ENCODE measurements around the gene MYO1D. TPM values are rescaled to one million over a fixed set of nuclear protein-coding genes. Genes with fewer than 3 reads are reported as not detected.

Gene MYO1D
- total RNA-seq, 1 experiment from 2014 or later, result 40.8 TPM

DNA sequence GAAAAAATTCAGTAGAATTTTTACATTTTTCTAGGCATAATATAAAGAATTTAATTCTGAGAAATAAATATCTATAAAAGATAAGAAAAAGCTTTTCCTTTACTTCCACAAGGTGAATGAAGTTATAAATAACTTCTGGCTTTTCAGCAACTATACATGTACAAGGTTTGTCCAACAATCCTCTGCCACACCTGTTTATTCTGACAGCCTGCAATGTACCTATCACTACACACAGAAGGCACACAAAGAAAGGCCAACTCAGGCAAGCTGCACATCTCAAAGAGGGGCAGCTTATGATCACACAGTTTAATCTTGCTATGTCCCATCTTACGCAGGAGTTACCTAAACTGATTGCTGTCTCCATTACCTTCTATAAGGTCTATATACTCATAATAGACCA, 120.2 kb downstream of the MYO1D start:
- H2AFZ ChIP-seq, result no peak overlapping the region
- H3K9me3 ChIP-seq (ENCODE audit: insufficient read depth, low read depth), result no peaks in the 10 kb centered on the region
- no peaks in the 10 kb centered on the region for H3K4me1 ChIP-seq (replicated peaks; ENCODE audit: insufficient read depth)
- H3K4me3 ChIP-seq, result no peak overlapping the region
- intact Hi-C loops (cut with micrococcal nuclease; ENCODE audit: unreplicated experiment), result loop anchor here (10.0 kb wide), 1 partner anchor 502 kb away; no protein-coding TSS in a partner anchor
- CTCF ChIA-PET, result interaction anchor here (0.5 kb wide), 1 partner anchor 69 kb away, joined by 8 read pairs; no protein-coding TSS in a partner anchor
- POLR2A ChIA-PET (ENCODE audit: unreplicated experiment), result no interaction called here
- no peak overlapping the region for H3K27ac ChIP-seq
- BruUV-seq (replicated peaks), result no TSS peak
- DNase-seq, result no peak
- H3K27me3 ChIP-seq (ENCODE audit: insufficient read depth, low read depth), result no peaks in the 10 kb centered on the region
- H3K4me2 ChIP-seq, result no peak overlapping the region
- no peaks in the 10 kb centered on the region for H3K79me2 ChIP-seq (ENCODE audit: low read depth)
- no peaks in the 10 kb centered on the region for H4K20me1 ChIP-seq (ENCODE audit: insufficient read depth)
- no peaks in the 10 kb centered on the region for H3F3A ChIP-seq (ENCODE audit: insufficient read depth, low read depth)
- TF ChIP-seq EZH2 (IDR thresholded peaks at IDR 0.05; ENCODE audit: low read depth), result no peak
- TF ChIP-seq, protein P1, sequence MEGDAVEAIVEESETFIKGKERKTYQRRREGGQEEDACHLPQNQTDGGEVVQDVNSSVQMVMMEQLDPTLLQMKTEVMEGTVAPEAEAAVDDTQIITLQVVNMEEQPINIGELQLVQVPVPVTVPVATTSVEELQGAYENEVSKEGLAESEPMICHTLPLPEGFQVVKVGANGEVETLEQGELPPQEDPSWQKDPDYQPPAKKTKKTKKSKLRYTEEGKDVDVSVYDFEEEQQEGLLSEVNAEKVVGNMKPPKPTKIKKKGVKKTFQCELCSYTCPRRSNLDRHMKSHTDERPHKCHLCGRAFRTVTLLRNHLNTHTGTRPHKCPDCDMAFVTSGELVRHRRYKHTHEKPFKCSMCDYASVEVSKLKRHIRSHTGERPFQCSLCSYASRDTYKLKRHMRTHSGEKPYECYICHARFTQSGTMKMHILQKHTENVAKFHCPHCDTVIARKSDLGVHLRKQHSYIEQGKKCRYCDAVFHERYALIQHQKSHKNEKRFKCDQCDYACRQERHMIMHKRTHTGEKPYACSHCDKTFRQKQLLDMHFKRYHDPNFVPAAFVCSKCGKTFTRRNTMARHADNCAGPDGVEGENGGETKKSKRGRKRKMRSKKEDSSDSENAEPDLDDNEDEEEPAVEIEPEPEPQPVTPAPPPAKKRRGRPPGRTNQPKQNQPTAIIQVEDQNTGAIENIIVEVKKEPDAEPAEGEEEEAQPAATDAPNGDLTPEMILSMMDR (conservative IDR thresholded peaks at IDR 0.05), result no peak
- no peaks in the 10 kb centered on the region for H3K9me2 ChIP-seq (ENCODE audit: insufficient read depth)
- H3K36me3 ChIP-seq (ENCODE audit: low read depth), result no peaks in the 10 kb centered on the region

DNA sequence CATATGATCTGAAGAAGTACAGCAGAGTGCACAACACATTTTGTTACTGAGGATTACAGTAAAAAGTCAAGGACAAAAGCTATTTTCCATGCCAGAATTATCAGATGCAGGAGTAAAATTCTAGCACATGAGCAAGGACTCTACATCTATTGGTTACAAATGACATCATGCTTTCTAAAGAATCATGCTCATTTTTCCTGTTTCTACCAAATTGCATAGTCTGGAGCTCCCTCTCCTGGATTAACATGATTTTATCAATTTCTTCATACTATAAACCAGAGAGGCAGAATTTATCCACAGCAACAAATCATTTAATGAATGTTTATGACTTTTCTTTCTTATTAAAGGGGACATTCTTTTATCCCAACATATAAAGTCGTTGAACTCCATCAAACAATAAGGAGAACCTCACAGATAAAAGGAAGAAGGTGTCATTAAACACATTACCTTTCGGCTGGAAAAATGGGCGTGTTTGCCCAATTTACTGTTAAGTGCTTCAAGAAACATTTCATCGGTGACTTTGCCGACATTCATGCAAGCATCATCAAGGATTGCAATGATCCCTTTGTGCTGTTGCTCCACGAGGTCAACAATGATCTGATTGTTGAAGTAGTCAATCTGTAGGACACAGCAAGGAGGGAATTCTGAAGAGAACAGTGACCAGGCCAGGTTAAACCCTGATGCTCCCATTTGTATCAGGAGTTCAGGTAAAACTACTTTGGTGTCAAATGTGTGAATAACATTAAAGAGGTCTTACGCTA, 121.7 kb downstream of the MYO1D start:
- no peak for TF ChIP-seq EZH2 (IDR thresholded peaks at IDR 0.05; ENCODE audit: low read depth)
- TF ChIP-seq, protein P1 (conservative IDR thresholded peaks at IDR 0.05), result peak; percentile 76
- H3K36me3 ChIP-seq (ENCODE audit: low read depth), result no peaks in the 10 kb centered on the region
- H2AFZ ChIP-seq, result no peak overlapping the region
- ChIA-PET POLR2A (ENCODE audit: unreplicated experiment) (no interaction called here), CTCF (interaction anchor here (0.6 to 1.0 kb wide), 3 partner anchors 270 to 359 kb away, joined by 3 to 4 read pairs (median 3); no protein-coding TSS in a partner anchor)
- no peak overlapping the region for H3K27ac ChIP-seq
- no peaks in the 10 kb centered on the region for H3F3A ChIP-seq (ENCODE audit: insufficient read depth, low read depth)
- H3K27me3 ChIP-seq (ENCODE audit: insufficient read depth, low read depth), result no peaks in the 10 kb centered on the region
- no peaks in the 10 kb centered on the region for H3K4me1 ChIP-seq (replicated peaks; ENCODE audit: insufficient read depth)
- H3K4me2 ChIP-seq, result no peak overlapping the region
- peak in 1 of 2 experiments; percentile 57 for DNase-seq
- H3K9me3 ChIP-seq (ENCODE audit: insufficient read depth, low read depth), result no peaks in the 10 kb centered on the region
- no peaks in the 10 kb centered on the region for H3K79me2 ChIP-seq (ENCODE audit: low read depth)
- no peaks in the 10 kb centered on the region for H4K20me1 ChIP-seq (ENCODE audit: insufficient read depth)
- intact Hi-C loops (cut with micrococcal nuclease; ENCODE audit: unreplicated experiment), result loop anchor here (1.0 to 10.0 kb wide), 4 partner anchors 96 to 500 kb away; no protein-coding TSS in a partner anchor
- no TSS peak for BruUV-seq (replicated peaks)
- no peak overlapping the region for H3K4me3 ChIP-seq
- H3K9me2 ChIP-seq (ENCODE audit: insufficient read depth), result no peaks in the 10 kb centered on the region

GRCh38 chr17:32752934-32753333, 124.0 kb downstream of the MYO1D start:
- no peak overlapping the region for H3K4me2 ChIP-seq
- H3K9me3 ChIP-seq (ENCODE audit: insufficient read depth, low read depth), result no peaks in the 10 kb centered on the region
- H3K9me2 ChIP-seq (ENCODE audit: insufficient read depth), result no peaks in the 10 kb centered on the region
- no peaks in the 10 kb centered on the region for H3K4me1 ChIP-seq (replicated peaks; ENCODE audit: insufficient read depth)
- no peaks in the 10 kb centered on the region for H4K20me1 ChIP-seq (ENCODE audit: insufficient read depth)
- H3K27ac ChIP-seq, result no peak overlapping the region
- TF ChIP-seq, protein P1 (conservative IDR thresholded peaks at IDR 0.05), result no peak
- no peak for TF ChIP-seq EZH2 (IDR thresholded peaks at IDR 0.05; ENCODE audit: low read depth)
- POLR2A ChIA-PET (ENCODE audit: unreplicated experiment), result no interaction called here
- no TSS peak for BruUV-seq (replicated peaks)
- H3K36me3 ChIP-seq (ENCODE audit: low read depth), result no peaks in the 10 kb centered on the region
- H3K79me2 ChIP-seq (ENCODE audit: low read depth), result no peaks in the 10 kb centered on the region
- intact Hi-C loops (cut with micrococcal nuclease; ENCODE audit: unreplicated experiment), result loop anchor here (10.0 kb wide), 1 partner anchor 498 kb away; no protein-coding TSS in a partner anchor
- H3K27me3 ChIP-seq (ENCODE audit: insufficient read depth, low read depth), result no peaks in the 10 kb centered on the region
- DNase-seq, result no peak
- no peak overlapping the region for H3K4me3 ChIP-seq
- no peak overlapping the region for H2AFZ ChIP-seq
- no peaks in the 10 kb centered on the region for H3F3A ChIP-seq (ENCODE audit: insufficient read depth, low read depth)
- CTCF ChIA-PET, result no interaction called here
